ENCODE measurements around the gene EZR. TPM values are rescaled to one million over a fixed set of nuclear protein-coding genes. Genes with fewer than 3 reads are reported as not detected.

EZR gene
- total RNA-seq, 1 donor from 2014 or later = 264 TPM

GRCh38 chr6:158775832-158776231 lies 43.3 kb downstream of the EZR start:
- DNase-seq (ENCODE audit: low read depth) = no peak
- TF ChIP-seq CTCF (conservative IDR thresholded peaks at IDR 0.05; ENCODE audit: low read depth, low read length) = no peak
- H3K4me3 ChIP-seq (ENCODE audit: low read depth, low read length) = no peak overlapping the region

- no peak for TF ChIP-seq CTCF (conservative IDR thresholded peaks at IDR 0.05; ENCODE audit: low read depth, low read length)
- no peak for DNase-seq (ENCODE audit: low read depth)
- no peak overlapping the region for H3K4me3 ChIP-seq (ENCODE audit: low read depth, low read length)
Measured at GRCh38 chr6:158774717-158775449, 44.3 kb downstream of the EZR start.

GRCh38 chr6:158773581-158774449 lies 45.4 kb downstream of the EZR start:
- TF ChIP-seq CTCF (conservative IDR thresholded peaks at IDR 0.05; ENCODE audit: low read depth, low read length) = no peak
- H3K4me3 ChIP-seq (ENCODE audit: low read depth, low read length) = no peak overlapping the region
- DNase-seq (ENCODE audit: low read depth) = no peak

GRCh38 chr6:158772851-158773371 lies 46.3 kb downstream of the EZR start:
- H3K4me3 ChIP-seq (ENCODE audit: low read depth, low read length) = no peak overlapping the region
- DNase-seq (ENCODE audit: low read depth) = no peak
- TF ChIP-seq CTCF (conservative IDR thresholded peaks at IDR 0.05; ENCODE audit: low read depth, low read length) = no peak

GRCh38 chr6:158772172-158772571 lies 47.0 kb downstream of the EZR start:
- no peak for TF ChIP-seq CTCF (conservative IDR thresholded peaks at IDR 0.05; ENCODE audit: low read depth, low read length)
- DNase-seq (ENCODE audit: low read depth) = no peak
- no peak overlapping the region for H3K4me3 ChIP-seq (ENCODE audit: low read depth, low read length)

GRCh38 chr6:158771399-158772152 lies 47.6 kb downstream of the EZR start:
- no peak overlapping the region for H3K4me3 ChIP-seq (ENCODE audit: low read depth, low read length)
- TF ChIP-seq CTCF (conservative IDR thresholded peaks at IDR 0.05; ENCODE audit: low read depth, low read length) = no peak
- DNase-seq (ENCODE audit: low read depth) = no peak
